HG02763 (cell line): ENCODE results near the gene APCDD1.
A peak's percentile ranks its signal among the peaks of the same experiment; 100 is the strongest.
"Not testable (repeated sequence)": the region's sequence is repeated elsewhere in the genome, so short reads cannot be mapped to it uniquely, and the experiment has no call there.

ENCODE experiments used
- ATAC-seq: cut with Tn5 transposase; IDR thresholded peaks from one replicate; pipeline ENCODE4 v1.9.1; 2021; ENCODE audit warnings: mild to moderate bottlenecking, moderate library complexity; ENCODE audit not compliant: unreplicated experiment

Gene APCDD1

DNA sequence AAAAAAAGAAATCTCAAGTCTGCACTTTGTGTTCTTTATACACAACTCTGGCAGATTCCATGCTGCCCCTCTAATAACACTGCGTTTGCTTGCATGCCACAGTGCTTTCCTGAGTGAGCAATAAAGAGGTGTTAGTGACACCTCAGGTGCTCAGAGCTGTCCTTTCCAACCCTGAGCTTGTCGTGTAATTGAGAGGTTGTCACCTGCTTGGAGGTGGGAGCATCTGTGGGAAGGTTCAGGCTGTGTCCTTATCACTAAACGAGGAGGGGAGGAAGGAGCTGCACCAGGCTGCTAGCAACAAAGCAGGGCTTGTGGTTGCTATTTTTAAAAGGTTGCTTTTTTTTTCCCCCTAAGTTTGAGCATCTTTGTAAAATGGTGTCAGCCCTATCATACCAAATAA, 31.9 kb downstream of the APCDD1 start:
- ATAC-seq: no peak

GRCh38 chr18:10487154-10487553, 32.7 kb downstream of the APCDD1 start:
- no peak for ATAC-seq

DNA sequence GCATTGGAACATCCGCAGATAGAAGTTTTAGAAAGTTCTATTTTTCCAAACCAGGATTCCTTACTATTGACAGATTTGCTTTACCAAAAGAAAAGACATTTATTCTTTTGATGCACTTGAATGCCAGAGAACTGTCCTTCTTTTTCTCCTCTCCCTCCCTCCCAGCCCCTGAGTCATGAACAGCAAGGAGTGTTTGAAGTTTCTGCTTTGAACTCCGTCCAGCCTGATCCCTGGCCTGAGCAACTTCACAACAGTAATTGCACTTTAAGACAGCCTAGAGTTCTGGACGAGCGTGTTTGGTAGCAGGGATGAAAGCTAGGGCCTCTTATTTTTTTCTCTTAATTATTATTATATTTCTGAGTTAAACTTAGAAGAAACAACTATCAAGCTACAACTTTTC, 33.6 kb downstream of the APCDD1 start:
- ATAC-seq: no peak

DNA sequence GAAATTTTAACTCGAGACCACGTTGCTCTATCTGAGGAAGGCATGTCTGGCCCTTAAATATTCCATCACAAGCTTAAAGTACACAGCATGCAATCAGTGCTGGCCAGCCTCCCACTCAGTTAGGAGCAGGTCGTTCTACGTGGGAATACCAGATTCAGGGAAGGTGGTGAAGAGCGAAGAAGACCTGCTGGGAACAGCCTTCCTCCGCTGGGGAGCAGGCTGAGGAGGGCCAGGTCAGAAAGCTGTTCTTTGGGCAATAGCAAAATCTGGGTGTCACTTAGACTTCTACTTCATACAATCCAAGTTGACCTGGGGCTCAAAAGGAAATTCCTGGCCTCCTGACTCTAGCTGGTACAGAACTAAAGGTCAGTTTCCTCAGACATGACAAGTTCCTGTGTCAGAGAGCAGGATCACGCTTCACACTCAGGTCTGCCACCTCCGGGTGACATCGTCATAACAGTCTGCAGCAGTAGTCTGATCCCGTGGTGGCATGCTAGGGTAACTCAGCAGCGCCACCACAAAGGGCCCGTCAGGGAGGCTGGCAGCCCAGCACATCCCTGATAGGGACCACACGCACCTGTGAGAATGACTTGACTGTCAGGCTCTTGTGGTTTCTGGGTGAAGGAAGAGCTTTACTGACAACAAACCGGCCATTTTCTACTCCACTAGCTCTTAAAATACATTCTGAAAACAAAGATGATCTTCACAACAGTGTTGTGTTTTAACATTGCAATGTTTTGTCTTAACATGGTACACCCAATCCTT, 36.1 kb downstream of the APCDD1 start:
- peak; percentile 99 for ATAC-seq

DNA sequence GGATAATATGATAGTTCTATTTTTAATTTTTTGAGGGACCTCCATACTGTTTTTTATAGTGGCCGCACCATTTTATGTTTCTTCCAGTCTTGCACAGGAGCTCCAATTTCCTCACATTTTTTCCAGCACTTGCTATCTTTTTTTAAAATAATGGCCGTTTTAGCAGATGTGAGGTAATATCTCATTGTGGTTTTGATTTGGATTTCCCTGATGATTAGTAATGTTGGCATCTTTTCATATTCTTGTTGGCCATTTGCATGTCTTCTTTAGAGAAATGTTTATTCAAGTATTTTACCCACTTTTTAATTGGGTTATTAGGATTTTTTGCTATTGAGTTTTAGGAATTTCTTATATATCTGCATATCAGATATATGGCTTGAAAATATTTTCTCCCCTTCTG, 41.5 kb downstream of the APCDD1 start:
- no peak for ATAC-seq

- ATAC-seq: no peak
Measured at GRCh38 chr18:10497206-10497749, 42.8 kb downstream of the APCDD1 start.

- ATAC-seq: no peak
Measured at GRCh38 chr18:10499230-10499629, 44.8 kb downstream of the APCDD1 start.

DNA sequence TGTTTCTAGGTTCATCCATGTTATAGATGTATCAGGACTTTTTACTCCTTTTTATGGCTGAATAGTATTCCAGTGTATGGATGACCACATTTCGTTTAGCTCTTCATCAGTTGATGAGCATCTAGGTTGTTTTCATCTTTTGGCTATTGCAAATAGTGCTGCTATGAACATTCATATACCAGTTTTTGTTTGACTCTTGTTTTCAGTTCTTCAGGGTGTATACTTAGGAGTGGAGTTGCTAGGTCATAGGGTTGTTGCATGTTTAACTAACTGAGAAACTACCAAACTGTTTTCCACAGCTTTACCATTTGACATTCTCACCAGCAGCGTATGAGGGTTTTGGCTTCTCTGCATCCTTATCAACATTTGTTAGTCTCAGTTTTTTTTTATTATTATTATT, 45.6 kb downstream of the APCDD1 start:
- ATAC-seq: no peak

- no peak for ATAC-seq
Measured at GRCh38 chr18:10504723-10505122, 50.3 kb downstream of the APCDD1 start.

DNA sequence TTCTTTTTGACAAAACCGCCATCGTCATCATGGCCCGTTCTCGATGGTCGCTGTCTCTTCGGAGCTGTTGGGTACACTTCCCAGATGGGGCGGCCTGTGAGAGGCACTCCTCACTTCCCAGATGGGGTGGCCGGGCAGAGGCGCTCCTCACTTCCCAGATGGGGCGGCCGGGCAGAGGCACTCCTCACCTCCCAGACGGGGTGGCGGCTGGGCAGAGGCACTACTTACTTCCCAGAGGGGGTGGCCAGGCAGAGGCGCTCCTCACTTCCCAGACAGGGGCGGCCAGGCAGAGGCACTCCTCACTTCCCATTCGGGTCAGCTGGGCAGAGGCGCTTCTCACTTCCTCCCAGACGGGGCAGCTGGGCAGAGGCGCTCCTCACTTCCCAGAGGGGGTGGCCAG, 51.5 kb downstream of the APCDD1 start:
- not testable (repeated sequence) for ATAC-seq

- no peak for ATAC-seq
Measured at GRCh38 chr18:10508591-10508990, 54.2 kb downstream of the APCDD1 start.

DNA sequence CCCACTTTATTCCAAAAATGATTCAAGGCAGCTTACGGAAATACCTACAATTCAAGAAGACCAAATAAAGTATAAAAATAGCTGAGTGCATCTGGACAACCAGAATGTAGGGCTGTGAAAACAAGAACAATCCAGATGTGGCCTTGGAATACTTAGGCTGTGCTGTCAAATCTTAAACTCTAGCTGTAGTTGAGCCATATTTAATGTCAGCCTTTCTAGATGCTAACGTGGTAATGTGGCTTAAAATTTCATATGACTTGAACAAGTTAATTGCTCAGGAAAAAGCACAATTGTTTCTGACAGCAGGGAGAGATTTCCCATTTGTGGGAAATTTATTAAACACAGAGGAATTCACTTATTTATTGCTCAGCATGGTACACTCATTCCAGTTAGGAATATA, 56.8 kb downstream of the APCDD1 start:
- no peak for ATAC-seq

GRCh38 chr18:10514082-10514481, 59.6 kb downstream of the APCDD1 start:
- no peak for ATAC-seq

GRCh38 chr18:10514601-10515000, 60.2 kb downstream of the APCDD1 start:
- ATAC-seq: no peak

- ATAC-seq: no peak
Measured at GRCh38 chr18:10515456-10515855, 61.0 kb downstream of the APCDD1 start.

DNA sequence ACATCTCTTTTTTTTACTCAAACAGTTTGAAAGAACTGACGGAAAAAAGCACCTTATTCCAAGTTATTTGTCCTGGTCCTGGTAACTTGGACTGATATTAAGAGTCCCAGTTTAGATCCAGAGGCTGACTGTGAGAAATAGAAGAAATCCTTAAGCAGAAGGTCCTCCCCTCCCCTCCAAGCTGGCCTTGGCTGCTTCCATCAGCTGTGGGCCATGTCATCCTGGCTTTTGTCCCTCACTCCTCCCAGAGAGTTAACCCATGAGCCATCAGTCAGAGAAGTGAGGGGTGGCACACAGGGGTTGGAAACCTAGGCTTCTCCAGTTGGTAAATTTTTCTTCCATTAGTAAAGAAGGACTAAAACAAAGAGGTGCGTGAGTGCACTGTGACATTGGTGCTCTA, 61.6 kb downstream of the APCDD1 start:
- no peak for ATAC-seq

DNA sequence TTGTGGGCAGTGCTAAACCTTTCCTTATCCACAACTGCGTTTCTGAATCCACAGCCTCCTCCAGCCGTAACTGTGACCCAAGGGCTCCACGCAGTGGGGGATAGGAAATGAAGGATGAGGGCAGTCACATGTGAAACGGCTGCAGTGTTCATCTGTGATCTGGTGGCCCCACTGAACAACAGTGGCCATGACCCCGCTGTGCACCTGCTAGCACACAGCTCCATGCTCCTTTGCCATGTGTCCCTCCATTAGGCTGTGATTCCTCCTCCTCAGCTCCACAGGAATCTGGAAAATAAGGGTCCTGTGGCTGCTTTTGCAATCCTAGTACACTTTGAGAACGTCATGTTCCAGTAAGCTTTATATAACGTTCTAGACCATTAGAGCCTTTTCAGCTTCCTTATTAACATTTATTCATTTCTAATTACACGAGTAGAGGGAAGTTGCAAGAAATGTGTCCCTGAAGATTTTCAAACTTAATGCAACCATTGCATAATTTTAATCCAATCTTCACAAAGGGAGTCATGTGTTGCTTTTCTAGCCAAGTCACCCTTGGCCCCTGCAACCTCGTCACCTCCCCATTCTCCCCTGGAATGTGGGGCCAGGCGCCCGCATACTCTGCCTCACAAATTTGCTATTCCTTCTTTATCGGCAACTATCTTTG, 64.3 kb downstream of the APCDD1 start:
- ATAC-seq: no peak

GRCh38 chr18:10519366-10519765, 64.9 kb downstream of the APCDD1 start:
- no peak for ATAC-seq

DNA sequence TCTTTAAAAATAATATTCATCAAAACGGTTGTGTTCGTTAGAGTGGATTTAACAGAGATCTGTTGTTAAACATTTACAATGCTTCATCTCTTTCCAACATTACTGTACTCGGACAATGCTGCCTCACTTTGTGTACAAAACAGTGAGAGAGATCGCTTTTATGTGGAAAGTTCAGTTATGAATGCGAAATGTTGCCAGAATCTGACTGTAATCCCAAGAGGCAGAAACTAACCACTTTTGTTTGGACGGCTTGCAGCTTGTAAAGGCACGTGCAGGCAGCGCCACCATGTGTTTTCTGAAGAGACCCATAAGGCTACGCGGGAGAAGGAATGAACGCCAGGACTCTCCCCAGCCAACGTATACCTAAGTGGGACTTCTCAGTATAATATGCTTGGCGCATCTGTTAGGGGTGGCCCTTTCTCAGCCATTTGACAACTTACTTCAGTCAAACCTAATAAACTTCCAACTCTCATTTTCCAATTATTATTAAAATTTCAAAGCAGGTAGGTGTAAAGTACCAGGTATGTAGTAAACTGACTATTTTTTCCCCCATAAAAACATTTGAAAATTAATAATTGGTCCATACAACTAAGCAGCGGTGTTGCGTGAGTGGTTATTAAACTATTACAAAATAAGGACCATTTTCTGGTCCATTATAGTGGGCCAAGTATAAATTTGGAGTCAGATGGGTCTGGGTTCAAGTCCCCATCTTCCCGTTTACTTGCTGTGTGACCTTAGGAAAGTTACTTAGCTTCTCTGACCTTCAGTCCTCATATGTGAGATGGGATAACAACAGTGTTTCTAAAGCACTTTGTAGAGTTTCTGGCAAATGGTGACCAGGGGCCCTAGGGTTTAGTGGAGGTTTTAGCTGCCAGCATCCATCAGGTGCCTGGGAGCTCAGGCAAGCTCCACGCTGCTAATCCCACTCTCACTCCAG, 65.8 kb downstream of the APCDD1 start:
- peak; percentile 63 for ATAC-seq

DNA sequence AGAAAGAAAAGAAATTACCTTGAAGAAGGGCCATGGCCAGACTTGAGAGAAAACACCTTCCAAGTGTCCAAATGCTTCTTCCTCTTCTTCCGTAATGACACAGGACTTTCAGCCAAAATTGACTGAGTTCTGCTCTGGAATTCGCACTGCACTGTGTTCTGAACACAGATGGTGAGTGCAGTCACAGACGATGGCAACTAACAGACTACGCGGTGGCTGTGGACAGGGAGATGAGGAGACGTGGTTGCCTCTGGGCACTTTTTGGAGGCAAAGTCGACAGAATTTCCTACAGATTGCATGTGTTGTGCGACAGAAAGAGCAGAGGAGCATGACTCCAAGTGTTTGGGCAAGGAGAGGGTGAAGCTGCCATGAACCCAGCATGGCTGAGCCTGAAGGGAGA, 67.1 kb downstream of the APCDD1 start:
- ATAC-seq: no peak

DNA sequence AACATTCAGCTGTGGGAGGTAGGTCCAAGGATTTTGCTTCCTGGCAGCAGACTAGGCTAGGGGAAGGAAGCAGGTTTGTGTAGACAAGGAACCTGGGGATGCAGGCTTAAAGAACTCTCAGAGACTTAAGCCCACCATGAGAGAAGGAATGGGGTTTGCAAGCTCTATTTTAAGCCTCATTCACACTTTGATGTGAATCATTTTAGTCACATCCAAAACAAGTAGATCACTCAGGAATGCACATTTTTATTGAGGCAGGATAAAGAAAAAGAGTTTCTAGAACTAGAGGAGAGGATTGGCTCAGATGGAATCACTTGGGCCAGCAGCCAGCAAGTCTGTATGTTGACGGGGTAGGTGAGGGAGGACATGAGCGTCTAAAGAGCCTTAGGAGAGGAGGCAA, 68.1 kb downstream of the APCDD1 start:
- no peak for ATAC-seq
